GM12892 (cell line): ENCODE measurements around the gene BRD7.

Experiments used
- POLR2A ChIP-seq: IDR thresholded peaks from 2 replicates; pipeline ENCODE4 v1.6.1; 2011; ENCODE audit warnings: low read depth, low read length, control low read depth
- POLR2AphosphoS5 ChIP-seq: IDR thresholded peaks from 2 replicates; pipeline ENCODE4 v1.6.1; 2011; ENCODE audit warnings: low read depth, low read length, control low read depth
- TAF1 ChIP-seq: IDR thresholded peaks from 2 replicates; pipeline ENCODE4 v1.6.1; 2011; ENCODE audit warnings: low read depth, mild to moderate bottlenecking, control low read depth, low read length, borderline replicate concordance

GRCh38 chr16:50302472-50303005 is 66.2 kb downstream of the BRD7 start:
- no peak for TF ChIP-seq POLR2A
- TF ChIP-seq POLR2AphosphoS5: no peak
- no peak for TF ChIP-seq TAF1
